Measurements from ENCODE around the gene SEPTIN14. TPM values are rescaled to one million over a fixed set of nuclear protein-coding genes. Genes with fewer than 3 reads are reported as not detected.

SEPTIN14 gene
- total RNA-seq, 2 experiments from 2014 or later, result not detected

DNA sequence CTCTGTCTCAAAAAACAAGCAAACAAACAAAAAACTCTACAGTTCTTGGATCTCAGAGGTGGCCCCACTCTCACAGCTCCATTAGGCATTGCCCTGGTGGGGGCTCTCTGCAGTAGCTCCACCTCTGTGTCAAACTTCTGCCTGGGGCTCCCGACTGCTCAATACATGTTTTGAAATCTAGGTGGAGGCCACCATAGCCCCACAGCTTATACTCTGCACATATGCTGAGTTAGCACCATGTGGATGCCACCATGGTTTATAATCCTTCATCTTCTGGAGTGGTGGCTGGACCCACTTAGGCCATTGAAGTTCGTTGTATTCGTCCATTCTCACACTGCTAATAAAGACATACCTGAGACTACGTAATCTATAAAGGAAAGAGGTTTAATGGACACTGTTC is 78.4 kb downstream of the SEPTIN14 start:
- POLR2A ChIA-PET, result no interaction called here
- CTCF ChIA-PET (ENCODE audit: unreplicated experiment), result no interaction called here
- Histone ChIP-seq H3K4me1 (ENCODE audit: insufficient read depth, low read length, poor library complexity, severe bottlenecking) (no peaks in the 10 kb centered on the region), H3K9me2 (ENCODE audit: insufficient read depth, low read length) (no peaks in the 10 kb centered on the region), H3K27ac (ENCODE audit: low read depth, low read length, poor library complexity, severe bottlenecking) (no peak overlapping the region), H3K4me2 (ENCODE audit: low read length) (no peak overlapping the region), H3K9me3 (ENCODE audit: low read length) (no peaks in the 10 kb centered on the region), H4K20me1 (ENCODE audit: insufficient read depth, low read length) (no peaks in the 10 kb centered on the region), H3K4me3 (ENCODE audit: low read depth, low read length, poor library complexity, severe bottlenecking) (no peak overlapping the region), H3K79me2 (ENCODE audit: insufficient read depth, low read depth, low read length) (no peaks in the 10 kb centered on the region), H2AFZ (ENCODE audit: low read length) (no peak overlapping the region), H3K36me3 (ENCODE audit: insufficient read depth, low read length) (no peaks in the 10 kb centered on the region)
- no peak for DNase-seq (ENCODE audit: low spot score)
- intact Hi-C loops (cut with micrococcal nuclease; ENCODE audit: unreplicated experiment), result no loop called here
- no TSS peak for BruUV-seq (replicated peaks)
- no peak for TF ChIP-seq EZH2phosphoT487 (IDR thresholded peaks at IDR 0.05; ENCODE audit: borderline replicate concordance, low read depth, low read length)
- TF ChIP-seq, protein P1, sequence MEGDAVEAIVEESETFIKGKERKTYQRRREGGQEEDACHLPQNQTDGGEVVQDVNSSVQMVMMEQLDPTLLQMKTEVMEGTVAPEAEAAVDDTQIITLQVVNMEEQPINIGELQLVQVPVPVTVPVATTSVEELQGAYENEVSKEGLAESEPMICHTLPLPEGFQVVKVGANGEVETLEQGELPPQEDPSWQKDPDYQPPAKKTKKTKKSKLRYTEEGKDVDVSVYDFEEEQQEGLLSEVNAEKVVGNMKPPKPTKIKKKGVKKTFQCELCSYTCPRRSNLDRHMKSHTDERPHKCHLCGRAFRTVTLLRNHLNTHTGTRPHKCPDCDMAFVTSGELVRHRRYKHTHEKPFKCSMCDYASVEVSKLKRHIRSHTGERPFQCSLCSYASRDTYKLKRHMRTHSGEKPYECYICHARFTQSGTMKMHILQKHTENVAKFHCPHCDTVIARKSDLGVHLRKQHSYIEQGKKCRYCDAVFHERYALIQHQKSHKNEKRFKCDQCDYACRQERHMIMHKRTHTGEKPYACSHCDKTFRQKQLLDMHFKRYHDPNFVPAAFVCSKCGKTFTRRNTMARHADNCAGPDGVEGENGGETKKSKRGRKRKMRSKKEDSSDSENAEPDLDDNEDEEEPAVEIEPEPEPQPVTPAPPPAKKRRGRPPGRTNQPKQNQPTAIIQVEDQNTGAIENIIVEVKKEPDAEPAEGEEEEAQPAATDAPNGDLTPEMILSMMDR (conservative IDR thresholded peaks at IDR 0.05; ENCODE audit: low read length), result no peak

DNA sequence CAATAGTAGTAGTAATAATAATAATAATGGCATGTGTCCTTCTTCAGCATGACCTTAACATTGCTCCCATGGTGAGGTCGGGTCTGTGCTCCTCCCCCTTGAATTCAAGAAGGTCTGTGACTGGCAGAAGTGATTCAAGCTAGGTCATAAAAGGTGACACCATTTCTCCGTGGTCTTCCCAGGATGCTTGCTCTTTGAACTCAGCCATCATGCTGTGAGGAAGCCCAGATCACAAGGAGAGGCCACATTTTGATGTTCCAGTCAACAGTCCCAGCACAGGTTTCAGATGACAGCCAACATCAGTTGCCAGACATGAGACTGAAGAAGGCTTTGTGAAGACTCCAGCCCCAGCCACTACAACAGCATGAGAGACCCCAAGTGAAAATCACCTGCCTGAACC is 83.9 kb downstream of the SEPTIN14 start:
- Histone ChIP-seq H3K79me2 (ENCODE audit: insufficient read depth, low read depth, low read length) (no peaks in the 10 kb centered on the region), H3K36me3 (ENCODE audit: insufficient read depth, low read length) (no peaks in the 10 kb centered on the region), H3K9me2 (ENCODE audit: insufficient read depth, low read length) (no peaks in the 10 kb centered on the region), H3K4me2 (ENCODE audit: low read length) (no peak overlapping the region), H3K27ac (ENCODE audit: low read depth, low read length, poor library complexity, severe bottlenecking) (no peak overlapping the region), H4K20me1 (ENCODE audit: insufficient read depth, low read length) (no peaks in the 10 kb centered on the region), H2AFZ (ENCODE audit: low read length) (no peak overlapping the region), H3K4me3 (ENCODE audit: low read depth, low read length, poor library complexity, severe bottlenecking) (no peak overlapping the region), H3K9me3 (ENCODE audit: low read length) (no peaks in the 10 kb centered on the region), H3K4me1 (ENCODE audit: insufficient read depth, low read length, poor library complexity, severe bottlenecking) (no peaks in the 10 kb centered on the region)
- ChIA-PET POLR2A (no interaction called here), CTCF (ENCODE audit: unreplicated experiment) (interaction anchor here (0.7 kb wide), 1 partner anchor 255 kb away, joined by 3 read pairs; no protein-coding TSS in a partner anchor)
- intact Hi-C loops (cut with micrococcal nuclease; ENCODE audit: unreplicated experiment), result no loop called here
- DNase-seq (ENCODE audit: low spot score), result no peak
- no peak for TF ChIP-seq EZH2phosphoT487 (IDR thresholded peaks at IDR 0.05; ENCODE audit: borderline replicate concordance, low read depth, low read length)
- TF ChIP-seq, protein P1 (conservative IDR thresholded peaks at IDR 0.05; ENCODE audit: low read length), result no peak
- no TSS peak for BruUV-seq (replicated peaks)

DNA sequence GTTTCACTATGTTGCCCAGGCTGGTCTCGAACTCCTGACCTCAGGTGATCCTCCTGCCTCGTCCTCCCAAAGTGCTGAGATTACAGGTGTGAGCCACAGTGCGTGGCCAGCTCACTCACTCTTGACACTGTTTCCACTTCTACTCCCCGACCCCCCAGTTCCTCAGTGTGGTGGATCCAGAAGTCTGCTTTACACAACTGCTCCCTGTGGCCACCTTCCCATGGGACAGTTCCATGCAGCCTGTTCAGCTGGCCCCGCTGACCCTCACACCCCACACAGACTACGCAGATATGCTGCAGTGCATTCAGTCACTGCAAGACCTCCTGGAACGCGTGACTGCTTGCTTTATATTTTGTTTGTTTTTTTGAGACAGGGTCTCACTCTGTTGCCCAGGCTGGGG is 86.4 kb downstream of the SEPTIN14 start:
- DNase-seq (ENCODE audit: low spot score), result no peak
- no peaks in the 10 kb centered on the region for H3K36me3 ChIP-seq (ENCODE audit: insufficient read depth, low read length)
- no TSS peak for BruUV-seq (replicated peaks)
- intact Hi-C loops (cut with micrococcal nuclease; ENCODE audit: unreplicated experiment), result no loop called here
- H2AFZ ChIP-seq (ENCODE audit: low read length), result no peak overlapping the region
- no peak for TF ChIP-seq EZH2phosphoT487 (IDR thresholded peaks at IDR 0.05; ENCODE audit: borderline replicate concordance, low read depth, low read length)
- TF ChIP-seq, protein P1 (conservative IDR thresholded peaks at IDR 0.05; ENCODE audit: low read length), result no peak
- ChIA-PET POLR2A (interaction anchor here (0.6 kb wide), 1 partner anchor 902 kb away, joined by 4 read pairs; no protein-coding TSS in a partner anchor), CTCF (ENCODE audit: unreplicated experiment) (no interaction called here)
- H3K4me3 ChIP-seq (ENCODE audit: low read depth, low read length, poor library complexity, severe bottlenecking), result no peak overlapping the region
- no peaks in the 10 kb centered on the region for H3K9me3 ChIP-seq (ENCODE audit: low read length)
- H4K20me1 ChIP-seq (ENCODE audit: insufficient read depth, low read length), result no peaks in the 10 kb centered on the region
- H3K79me2 ChIP-seq (ENCODE audit: insufficient read depth, low read depth, low read length), result no peaks in the 10 kb centered on the region
- no peak overlapping the region for H3K4me2 ChIP-seq (ENCODE audit: low read length)
- H3K9me2 ChIP-seq (ENCODE audit: insufficient read depth, low read length), result no peaks in the 10 kb centered on the region
- no peak overlapping the region for H3K27ac ChIP-seq (ENCODE audit: low read depth, low read length, poor library complexity, severe bottlenecking)
- H3K4me1 ChIP-seq (ENCODE audit: insufficient read depth, low read length, poor library complexity, severe bottlenecking), result no peaks in the 10 kb centered on the region
